PC-3 (cell line): ENCODE data around the gene RTN4. TPM values are rescaled to one million over a fixed set of nuclear protein-coding genes. Genes with fewer than 3 reads are reported as not detected.

Source experiments
- ATAC-seq: fragments of 200-7000 bp; cut with Tn5 transposase; 2 replicates; pipeline ENCODE4 v1.9.1; 2020; ENCODE audit warnings: mild to moderate bottlenecking, moderate library complexity
- BruUV-seq: library from RNA; stranded (reverse); fragments of 400-500 nt; replicated peaks from 2 replicates; lab custom pipeline; 2021; lab: Mats Ljungman, UMichigan
- CTCF ChIA-PET: fragments of 300-600 bp; sonication (Branson Sonifier 250); formaldehyde crosslinking; loops from one replicate; lab custom pipeline; 2022; ENCODE audit warnings: antibody characterized with exemption; lab: Charles Lee
- POLR2A ChIA-PET: fragments of 300-600 bp; sonication (Branson Sonifier 250); formaldehyde crosslinking; loops from one replicate; lab custom pipeline; 2022; ENCODE audit warnings: antibody characterized with exemption; ENCODE audit not compliant: unreplicated experiment; lab: Charles Lee
- DNase-seq: peaks from one replicate; pipeline ENCODE4 v3.0.0-alpha.2; 2015
- H2AFZ ChIP-seq: fragments of 300-600 bp; sonication (generic); 2 replicates; pipeline ENCODE4 v1.6.0; 2016; ENCODE audit warnings: antibody characterized with exemption, low read length
- H3F3A ChIP-seq: fragments of 300-600 bp; sonication (generic); one replicate; pipeline ENCODE4 v1.6.0; 2017; ENCODE audit warnings: antibody characterized with exemption, low read length, control low read depth, mild to moderate bottlenecking; ENCODE audit not compliant: unreplicated experiment
- H3K27ac ChIP-seq: fragments of 300-600 bp; sonication (generic); 2 replicates; pipeline ENCODE4 v1.5.1; 2016; ENCODE audit warnings: mild to moderate bottlenecking, low read length
- H3K27me3 ChIP-seq: fragments of 300-600 bp; sonication (generic); 2 replicates; pipeline ENCODE4 v1.6.1; 2016; ENCODE audit warnings: low read length, mixed read lengths
- H3K36me3 ChIP-seq: fragments of 300-600 bp; sonication (generic); 2 replicates; pipeline ENCODE4 v1.6.1; 2016; ENCODE audit warnings: low read depth, mixed run types, low read length, mixed read lengths
- H3K4me1 ChIP-seq: fragments of 300-600 bp; sonication (generic); 2 replicates; pipeline ENCODE4 v1.5.1; 2016; ENCODE audit warnings: low read length; ENCODE audit not compliant: insufficient read depth
- H3K4me2 ChIP-seq: fragments of 300-600 bp; sonication (generic); 2 replicates; pipeline ENCODE4 v1.6.0; 2016; ENCODE audit warnings: low read length
- H3K4me3 ChIP-seq: fragments of 300-600 bp; sonication (generic); 2 replicates; pipeline ENCODE4 v1.5.1; 2016; ENCODE audit warnings: mild to moderate bottlenecking, low read length, mixed read lengths
- H3K79me2 ChIP-seq: fragments of 300-600 bp; sonication (generic); 2 replicates; pipeline ENCODE4 v1.6.1; 2017; ENCODE audit warnings: low read length, mixed read lengths
- H3K9ac ChIP-seq: fragments of 300-600 bp; sonication (generic); 2 replicates; pipeline ENCODE4 v1.6.0; 2016; ENCODE audit warnings: mild to moderate bottlenecking, low read length
- H3K9me2 ChIP-seq: fragments of 300-600 bp; sonication (generic); replicated peaks from 2 replicates; pipeline ENCODE4 v1.6.1; 2016; ENCODE audit warnings: mixed run types, low read length, mixed read lengths
- H3K9me3 ChIP-seq: fragments of 300-600 bp; sonication (generic); 2 replicates; pipeline ENCODE4 v1.6.1; 2016; ENCODE audit warnings: low read length, mixed read lengths
- H4K20me1 ChIP-seq: fragments of 300-600 bp; sonication (generic); 2 replicates; pipeline ENCODE4 v1.6.1; 2016; ENCODE audit warnings: low read length, mixed read lengths
- EZH2 ChIP-seq: fragments of 300-600 bp; sonication (generic); IDR thresholded peaks from one replicate; pipeline ENCODE4 v1.6.1; 2017; ENCODE audit warnings: antibody characterized with exemption, mild to moderate bottlenecking, low read length; ENCODE audit not compliant: unreplicated experiment
- EZH2phosphoT487 ChIP-seq: fragments of 300-600 bp; sonication (generic); IDR thresholded peaks from 2 replicates; pipeline ENCODE4 v1.6.1; 2018; ENCODE audit warnings: mild to moderate bottlenecking, antibody characterized with exemption, low read length, borderline replicate concordance
- intact Hi-C: fragments of 100-400 bp; cut with micrococcal nuclease; formaldehyde crosslinking; loops from 2 replicates; pipeline ENCODE4 v1.9.0; 2023
- total RNA-seq: library from RNA; depleted of rRNA; stranded (reverse); fragments of >200 nt; gene quantifications from 2 replicates; pipeline ENCODE4 v1.2.3, GENCODE V29; 2014
- TF ChIP-seq, protein P1 (sequence below): fragments of 300-600 bp; sonication (generic); conservative IDR thresholded peaks from 2 replicates; pipeline ENCODE4 v1.5.1; 2017; ENCODE audit warnings: antibody characterized with exemption, low read depth, mild to moderate bottlenecking, low read length

RTN4 gene
- total RNA-seq, 1 experiment from 2014 or later: 150 TPM

DNA sequence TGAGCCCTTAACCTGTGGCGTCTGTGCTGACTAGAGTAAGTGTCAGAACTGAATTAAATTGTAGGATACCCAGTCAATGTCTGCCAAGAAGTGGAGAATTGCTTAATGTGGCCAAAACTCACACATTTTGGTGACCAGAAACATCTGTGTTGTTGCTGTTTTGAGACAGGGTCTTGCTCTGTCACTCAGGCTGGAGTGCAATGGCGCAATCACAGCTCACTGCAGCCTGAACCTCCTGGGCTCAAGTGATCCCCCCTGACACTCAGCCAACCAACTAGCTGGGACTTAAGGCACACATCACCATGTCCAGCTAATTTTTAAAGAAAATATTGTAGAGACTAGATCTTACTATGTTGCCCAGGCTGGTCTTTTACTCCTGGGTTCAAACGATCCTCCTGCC is 34.4 kb upstream of the RTN4 start:
- DNase-seq (no peak), ATAC-seq (no peak)
- Histone ChIP-seq H3K9me2 (no peaks in the 10 kb centered on the region), H2AFZ (no peak overlapping the region), H3K4me2 (no peak overlapping the region), H3K36me3 (no peaks in the 10 kb centered on the region), H3K9ac (no peak overlapping the region), H3K27ac (no peak overlapping the region), H3K27me3 (no peaks in the 10 kb centered on the region), H3K9me3 (no peaks in the 10 kb centered on the region), H3K4me1 (0 out of 2 replicates have a peak, but pooled peaks cover 6% of the 10 kb centered on the region), H3K4me3 (no peak overlapping the region), H3F3A (no peaks in the 10 kb centered on the region), H4K20me1 (no peaks in the 10 kb centered on the region), H3K79me2 (no peaks in the 10 kb centered on the region)
- BruUV-seq: no TSS peak
- intact Hi-C loops: no loop called here
- ChIA-PET CTCF (no interaction called here), POLR2A (no interaction called here)
- TF ChIP-seq EZH2 (no peak), EZH2phosphoT487 (no peak)
- TF ChIP-seq, protein P1, sequence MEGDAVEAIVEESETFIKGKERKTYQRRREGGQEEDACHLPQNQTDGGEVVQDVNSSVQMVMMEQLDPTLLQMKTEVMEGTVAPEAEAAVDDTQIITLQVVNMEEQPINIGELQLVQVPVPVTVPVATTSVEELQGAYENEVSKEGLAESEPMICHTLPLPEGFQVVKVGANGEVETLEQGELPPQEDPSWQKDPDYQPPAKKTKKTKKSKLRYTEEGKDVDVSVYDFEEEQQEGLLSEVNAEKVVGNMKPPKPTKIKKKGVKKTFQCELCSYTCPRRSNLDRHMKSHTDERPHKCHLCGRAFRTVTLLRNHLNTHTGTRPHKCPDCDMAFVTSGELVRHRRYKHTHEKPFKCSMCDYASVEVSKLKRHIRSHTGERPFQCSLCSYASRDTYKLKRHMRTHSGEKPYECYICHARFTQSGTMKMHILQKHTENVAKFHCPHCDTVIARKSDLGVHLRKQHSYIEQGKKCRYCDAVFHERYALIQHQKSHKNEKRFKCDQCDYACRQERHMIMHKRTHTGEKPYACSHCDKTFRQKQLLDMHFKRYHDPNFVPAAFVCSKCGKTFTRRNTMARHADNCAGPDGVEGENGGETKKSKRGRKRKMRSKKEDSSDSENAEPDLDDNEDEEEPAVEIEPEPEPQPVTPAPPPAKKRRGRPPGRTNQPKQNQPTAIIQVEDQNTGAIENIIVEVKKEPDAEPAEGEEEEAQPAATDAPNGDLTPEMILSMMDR: no peak

DNA sequence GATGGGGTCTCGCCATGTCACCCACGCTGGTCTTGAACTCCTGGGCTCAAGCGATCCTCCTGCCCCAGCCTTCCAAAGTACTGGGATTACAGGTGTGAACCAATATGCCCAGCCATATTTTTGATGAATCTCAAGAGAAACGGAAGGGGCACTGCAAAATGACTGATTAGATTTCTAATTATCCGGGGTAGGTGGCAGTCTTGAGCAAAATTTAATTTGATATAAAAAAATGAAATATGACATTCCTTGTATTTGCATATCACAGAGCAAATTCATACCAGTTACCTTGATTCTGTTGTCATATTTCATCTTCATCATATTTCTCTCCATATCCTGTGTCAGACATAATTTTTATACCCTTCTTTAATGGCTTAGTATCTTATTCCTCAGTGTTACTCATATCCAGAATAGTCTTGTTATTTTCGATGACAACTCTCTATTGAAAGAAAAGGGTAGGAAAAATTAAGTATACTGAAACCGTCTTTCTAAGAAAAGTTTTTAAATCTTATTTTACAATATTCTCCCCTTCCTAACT is 30.0 kb upstream of the RTN4 start:
- no peak overlapping the region for H2AFZ ChIP-seq
- ChIA-PET CTCF (no interaction called here), POLR2A (no interaction called here)
- no peak for ATAC-seq
- H3K79me2 ChIP-seq: no peaks in the 10 kb centered on the region
- no peak overlapping the region for H3K9ac ChIP-seq
- H4K20me1 ChIP-seq: no peaks in the 10 kb centered on the region
- no peak for DNase-seq
- H3K9me3 ChIP-seq: no peaks in the 10 kb centered on the region
- H3K36me3 ChIP-seq: no peaks in the 10 kb centered on the region
- H3K9me2 ChIP-seq: no peaks in the 10 kb centered on the region
- no peak overlapping the region for H3K27ac ChIP-seq
- no peak overlapping the region for H3K4me3 ChIP-seq
- BruUV-seq: no TSS peak
- no peaks in the 10 kb centered on the region for H3K27me3 ChIP-seq
- TF ChIP-seq EZH2: no peak
- TF ChIP-seq, protein P1: peak; percentile 26; the same call in 1 of the 2 replicates
- H3K4me1 ChIP-seq: no peaks in the 10 kb centered on the region
- no peaks in the 10 kb centered on the region for H3F3A ChIP-seq
- intact Hi-C loops: no loop called here
- H3K4me2 ChIP-seq: no peak overlapping the region

DNA sequence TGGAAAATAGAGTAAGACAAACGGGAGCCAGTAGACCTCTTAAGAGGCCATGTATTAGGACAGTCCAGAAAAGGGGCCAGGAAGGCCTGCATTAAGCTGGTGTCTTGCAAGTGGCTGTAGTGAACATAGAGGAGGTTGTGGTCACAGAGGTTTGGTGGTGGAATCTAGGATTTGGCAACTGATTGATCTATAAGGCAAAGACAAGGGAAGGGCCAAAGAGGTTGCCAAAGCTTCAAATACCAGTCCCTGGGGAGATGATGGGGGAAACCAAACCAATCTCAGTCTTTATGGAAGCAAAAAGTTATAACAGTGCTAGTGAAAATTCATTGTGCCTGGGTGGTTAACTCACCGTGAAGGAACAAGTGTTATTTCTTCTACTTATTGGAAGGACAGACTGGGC is 28.7 kb upstream of the RTN4 start:
- Histone ChIP-seq H2AFZ (no peak overlapping the region), H3K4me2 (no peak overlapping the region), H3K79me2 (no peaks in the 10 kb centered on the region), H3K4me3 (no peak overlapping the region), H3K9ac (no peak overlapping the region), H3F3A (no peaks in the 10 kb centered on the region), H3K36me3 (no peaks in the 10 kb centered on the region), H3K4me1 (no peaks in the 10 kb centered on the region), H3K9me3 (no peaks in the 10 kb centered on the region), H4K20me1 (no peaks in the 10 kb centered on the region), H3K27me3 (no peaks in the 10 kb centered on the region), H3K9me2 (no peaks in the 10 kb centered on the region), H3K27ac (no peak overlapping the region)
- DNase-seq (no peak), ATAC-seq (no peak)
- intact Hi-C loops: no loop called here
- CTCF ChIA-PET: no interaction called here
- TF ChIP-seq, protein P1: no peak
- TF ChIP-seq EZH2phosphoT487 (no peak), EZH2 (no peak)
- no TSS peak for BruUV-seq
- POLR2A ChIA-PET: no interaction called here
